RWPE2 (cell line): ENCODE data around the gene IGSF21.

Experiments used
- ATAC-seq: fragments of 200-7000 bp; cut with Tn5 transposase; 3 replicates; pipeline ENCODE4 v1.9.1; 2021; ENCODE audit warnings: low read depth
- DNase-seq: peaks from one replicate; pipeline ENCODE4 v3.0.0-alpha.2; 2020; ENCODE audit warnings: low spot score
- H3K27ac ChIP-seq: fragments of 450-650 bp; 2 replicates; pipeline ENCODE4 v1.5.1; 2017; ENCODE audit warnings: mild to moderate bottlenecking; ENCODE audit not compliant: poor library complexity, severe bottlenecking
- H3K27me3 ChIP-seq: fragments of 250-450 bp; sonication (Bioruptor Pico); 2 replicates; pipeline ENCODE4 v1.5.1; 2021; ENCODE audit warnings: mild to moderate bottlenecking, moderate library complexity; ENCODE audit not compliant: insufficient read depth, poor library complexity, severe bottlenecking
- H3K36me3 ChIP-seq: fragments of 250-450 bp; sonication (Bioruptor Pico); 2 replicates; pipeline ENCODE4 v1.5.1; 2020; ENCODE audit warnings: low read depth, mild to moderate bottlenecking, moderate library complexity
- H3K4me1 ChIP-seq: fragments of 250-450 bp; sonication (Bioruptor Pico); 2 replicates; pipeline ENCODE4 v1.5.1; 2021; ENCODE audit warnings: mild to moderate bottlenecking, moderate library complexity; ENCODE audit not compliant: insufficient read depth, poor library complexity, severe bottlenecking
- H3K4me3 ChIP-seq: fragments of 250-450 bp; sonication (Bioruptor Pico); 2 replicates; pipeline ENCODE4 v1.5.1; 2021; ENCODE audit warnings: mild to moderate bottlenecking, moderate library complexity; ENCODE audit not compliant: severe bottlenecking
- H3K9me3 ChIP-seq: fragments of 250-450 bp; sonication (Bioruptor Pico); 2 replicates; pipeline ENCODE4 v1.5.1; 2021; ENCODE audit warnings: mild to moderate bottlenecking, moderate library complexity; ENCODE audit not compliant: severe bottlenecking
- CTCF ChIP-seq: fragments of 450-650 bp; IDR thresholded peaks from one replicate; pipeline ENCODE4 v1.5.1; 2017; ENCODE audit warnings: mild to moderate bottlenecking, moderate library complexity; ENCODE audit not compliant: poor library complexity, severe bottlenecking

IGSF21 gene

GRCh38 chr1:18327650-18328049 lies 220.1 kb downstream of the IGSF21 start:
- Histone ChIP-seq H3K27me3 (peaks cover 15% of the 10 kb centered on the region), H3K36me3 (no peaks in the 10 kb centered on the region), H3K9me3 (no peaks in the 10 kb centered on the region), H3K4me3 (no peak overlapping the region), H3K27ac (no peak overlapping the region), H3K4me1 (no peaks in the 10 kb centered on the region)
- ATAC-seq: no peak
- TF ChIP-seq CTCF: no peak
- no peak for DNase-seq

- DNase-seq (no peak), ATAC-seq (no peak)
- H3K27ac ChIP-seq: no peak overlapping the region
- H3K4me1 ChIP-seq: no peaks in the 10 kb centered on the region
- no peaks in the 10 kb centered on the region for H3K9me3 ChIP-seq
- H3K4me3 ChIP-seq: no peak overlapping the region
- H3K27me3 ChIP-seq: peaks cover 17% of the 10 kb centered on the region
- no peak for TF ChIP-seq CTCF
- no peaks in the 10 kb centered on the region for H3K36me3 ChIP-seq
These were observed 221.2 kb downstream of the IGSF21 start for GRCh38 chr1:18328803-18329202.

GRCh38 chr1:18329469-18330253 lies 222.1 kb downstream of the IGSF21 start:
- DNase-seq: no peak
- no peaks in the 10 kb centered on the region for H3K9me3 ChIP-seq

GRCh38 chr1:18332576-18332975 lies 225.0 kb downstream of the IGSF21 start:
- Histone ChIP-seq H3K27me3 (peaks cover 17% of the 10 kb centered on the region), H3K9me3 (no peaks in the 10 kb centered on the region), H3K36me3 (no peaks in the 10 kb centered on the region), H3K4me3 (no peak overlapping the region), H3K27ac (no peak overlapping the region), H3K4me1 (no peaks in the 10 kb centered on the region)
- ATAC-seq (no peak), DNase-seq (no peak)
- no peak for TF ChIP-seq CTCF

More at GRCh38 chr1:18329469-18330253, 222.1 kb downstream of the IGSF21 start:
- ATAC-seq: no peak
- no peak overlapping the region for H3K27ac ChIP-seq
- no peaks in the 10 kb centered on the region for H3K4me1 ChIP-seq
- H3K4me3 ChIP-seq: no peak overlapping the region
- no peaks in the 10 kb centered on the region for H3K36me3 ChIP-seq
- no peak for TF ChIP-seq CTCF
- peaks cover 17% of the 10 kb centered on the region for H3K27me3 ChIP-seq

- no peak overlapping the region for H3K4me3 ChIP-seq
- no peaks in the 10 kb centered on the region for H3K9me3 ChIP-seq
- no peak overlapping the region for H3K27ac ChIP-seq
- H3K4me1 ChIP-seq: no peaks in the 10 kb centered on the region
- H3K36me3 ChIP-seq: no peaks in the 10 kb centered on the region
- H3K27me3 ChIP-seq: peaks cover 15% of the 10 kb centered on the region
- DNase-seq (no peak), ATAC-seq (no peak)
- TF ChIP-seq CTCF: no peak
These were observed 225.6 kb downstream of the IGSF21 start for GRCh38 chr1:18333220-18333619.
